Measurements from ENCODE around the gene SIL1.

The SIL1 gene

DNA sequence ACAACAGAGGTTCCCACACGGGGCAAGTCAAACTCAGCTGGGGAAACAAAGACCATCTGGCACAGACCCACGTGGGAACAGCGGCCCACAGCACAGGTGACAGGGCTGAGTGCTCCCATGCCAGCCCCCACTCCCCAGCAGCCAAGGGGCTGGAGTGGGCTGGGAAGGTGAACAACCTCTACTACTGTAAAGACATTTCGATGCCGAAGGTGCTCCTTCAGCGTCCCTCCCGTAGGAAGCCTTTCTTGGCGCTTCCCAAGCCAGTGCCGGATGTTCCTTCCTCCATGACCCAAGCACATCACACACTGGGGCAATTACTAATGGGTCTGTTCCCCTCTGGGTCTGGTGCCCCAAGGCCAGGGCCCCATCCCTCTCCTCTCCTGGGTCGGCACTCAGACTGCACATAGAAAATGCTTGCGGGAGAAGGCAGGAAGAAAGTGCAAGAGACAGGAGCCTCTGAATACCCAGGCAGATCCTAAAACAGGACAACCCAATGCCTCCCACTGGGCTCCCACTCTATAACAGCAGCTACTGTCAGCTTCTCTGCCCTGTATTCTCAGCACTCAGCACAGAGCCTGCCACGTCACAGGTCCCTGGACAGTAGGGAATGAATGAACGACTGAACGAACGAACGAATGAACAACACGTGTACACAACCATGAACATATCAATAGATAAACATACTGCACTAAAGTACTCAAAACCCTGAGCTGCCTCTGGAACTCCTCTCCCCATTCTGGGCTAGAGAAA is 246.0 kb downstream of the SIL1 start:
- TF ChIP-seq EP300 (IDR thresholded peaks at IDR 0.05; ENCODE audit: borderline replicate concordance) (no peak), TEAD4 (IDR thresholded peaks at IDR 0.05) (no peak), EGR1 (IDR thresholded peaks at IDR 0.05) (no peak), ZBTB7A (IDR thresholded peaks at IDR 0.05; ENCODE audit: low read depth) (no peak), NFIC (IDR thresholded peaks at IDR 0.05) (no peak), FOXM1 (IDR thresholded peaks at IDR 0.05; ENCODE audit: borderline replicate concordance, low read depth) (no peak), CREB1 (IDR thresholded peaks at IDR 0.05; ENCODE audit: low read depth) (no peak), RAD21 (IDR thresholded peaks at IDR 0.05; ENCODE audit: low read depth) (no peak), YY1 (IDR thresholded peaks at IDR 0.05; ENCODE audit: low read depth) (no peak), TCF12 (IDR thresholded peaks at IDR 0.05; ENCODE audit: low read depth) (no peak), TAF1 (IDR thresholded peaks at IDR 0.05; ENCODE audit: low read depth) (no peak), CEBPB (IDR thresholded peaks at IDR 0.05) (no peak)
- TF ChIP-seq, protein P1, sequence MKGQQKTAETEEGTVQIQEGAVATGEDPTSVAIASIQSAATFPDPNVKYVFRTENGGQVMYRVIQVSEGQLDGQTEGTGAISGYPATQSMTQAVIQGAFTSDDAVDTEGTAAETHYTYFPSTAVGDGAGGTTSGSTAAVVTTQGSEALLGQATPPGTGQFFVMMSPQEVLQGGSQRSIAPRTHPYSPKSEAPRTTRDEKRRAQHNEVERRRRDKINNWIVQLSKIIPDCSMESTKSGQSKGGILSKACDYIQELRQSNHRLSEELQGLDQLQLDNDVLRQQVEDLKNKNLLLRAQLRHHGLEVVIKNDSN (IDR thresholded peaks at IDR 0.05), result no peak
- TF ChIP-seq, protein P2, sequence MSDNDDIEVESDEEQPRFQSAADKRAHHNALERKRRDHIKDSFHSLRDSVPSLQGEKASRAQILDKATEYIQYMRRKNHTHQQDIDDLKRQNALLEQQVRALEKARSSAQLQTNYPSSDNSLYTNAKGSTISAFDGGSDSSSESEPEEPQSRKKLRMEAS (IDR thresholded peaks at IDR 0.05), result no peak
- TF ChIP-seq, protein P3, sequence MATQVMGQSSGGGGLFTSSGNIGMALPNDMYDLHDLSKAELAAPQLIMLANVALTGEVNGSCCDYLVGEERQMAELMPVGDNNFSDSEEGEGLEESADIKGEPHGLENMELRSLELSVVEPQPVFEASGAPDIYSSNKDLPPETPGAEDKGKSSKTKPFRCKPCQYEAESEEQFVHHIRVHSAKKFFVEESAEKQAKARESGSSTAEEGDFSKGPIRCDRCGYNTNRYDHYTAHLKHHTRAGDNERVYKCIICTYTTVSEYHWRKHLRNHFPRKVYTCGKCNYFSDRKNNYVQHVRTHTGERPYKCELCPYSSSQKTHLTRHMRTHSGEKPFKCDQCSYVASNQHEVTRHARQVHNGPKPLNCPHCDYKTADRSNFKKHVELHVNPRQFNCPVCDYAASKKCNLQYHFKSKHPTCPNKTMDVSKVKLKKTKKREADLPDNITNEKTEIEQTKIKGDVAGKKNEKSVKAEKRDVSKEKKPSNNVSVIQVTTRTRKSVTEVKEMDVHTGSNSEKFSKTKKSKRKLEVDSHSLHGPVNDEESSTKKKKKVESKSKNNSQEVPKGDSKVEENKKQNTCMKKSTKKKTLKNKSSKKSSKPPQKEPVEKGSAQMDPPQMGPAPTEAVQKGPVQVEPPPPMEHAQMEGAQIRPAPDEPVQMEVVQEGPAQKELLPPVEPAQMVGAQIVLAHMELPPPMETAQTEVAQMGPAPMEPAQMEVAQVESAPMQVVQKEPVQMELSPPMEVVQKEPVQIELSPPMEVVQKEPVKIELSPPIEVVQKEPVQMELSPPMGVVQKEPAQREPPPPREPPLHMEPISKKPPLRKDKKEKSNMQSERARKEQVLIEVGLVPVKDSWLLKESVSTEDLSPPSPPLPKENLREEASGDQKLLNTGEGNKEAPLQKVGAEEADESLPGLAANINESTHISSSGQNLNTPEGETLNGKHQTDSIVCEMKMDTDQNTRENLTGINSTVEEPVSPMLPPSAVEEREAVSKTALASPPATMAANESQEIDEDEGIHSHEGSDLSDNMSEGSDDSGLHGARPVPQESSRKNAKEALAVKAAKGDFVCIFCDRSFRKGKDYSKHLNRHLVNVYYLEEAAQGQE (IDR thresholded peaks at IDR 0.05; ENCODE audit: low read depth), result no peak

DNA sequence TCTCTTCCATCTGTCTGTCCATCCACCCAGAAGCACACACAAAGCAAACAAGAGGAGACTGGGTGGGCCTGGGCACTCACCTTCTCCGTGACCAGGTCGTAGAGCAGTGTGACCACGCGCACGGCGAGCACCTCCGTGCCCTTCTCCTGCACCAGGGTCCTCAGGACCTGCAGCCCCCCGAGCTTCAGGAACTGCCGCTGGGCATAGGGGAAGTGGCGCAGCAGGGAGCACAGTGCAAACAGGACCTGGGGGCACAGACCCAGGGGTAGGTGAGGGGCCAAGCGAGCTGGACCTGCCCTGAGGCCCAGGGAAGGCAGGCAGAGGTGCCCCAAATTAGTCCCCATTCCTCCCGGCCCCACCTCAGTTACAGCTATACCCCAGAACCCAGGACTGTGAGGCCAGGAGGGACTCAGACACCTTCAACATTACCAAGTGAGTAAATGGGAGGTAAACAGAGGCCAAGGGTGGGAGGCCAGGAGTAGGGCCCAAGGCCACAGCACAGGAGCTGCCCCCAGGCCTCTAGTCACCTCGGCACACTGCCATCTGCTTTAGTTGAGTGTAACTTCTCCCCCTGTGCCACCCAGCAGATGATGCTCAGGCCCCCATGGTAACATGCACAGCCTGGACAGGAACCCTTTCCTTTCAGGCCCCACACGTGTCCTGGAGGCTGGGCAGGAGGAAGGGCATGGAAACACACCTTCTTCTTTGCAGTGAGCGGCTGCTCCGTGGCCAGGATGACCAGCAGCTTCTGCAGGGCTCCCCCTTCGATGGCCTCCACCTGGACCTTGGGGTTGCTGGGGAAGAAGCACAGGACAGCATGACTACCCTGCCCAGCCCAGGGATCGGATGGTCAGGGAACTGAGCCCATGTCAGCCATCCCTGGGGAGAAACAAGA is 246.8 kb downstream of the SIL1 start:
- no peak for TF ChIP-seq EP300 (IDR thresholded peaks at IDR 0.05; ENCODE audit: borderline replicate concordance)
- TF ChIP-seq TCF12 (IDR thresholded peaks at IDR 0.05; ENCODE audit: low read depth), result no peak
- TF ChIP-seq CEBPB (IDR thresholded peaks at IDR 0.05), result no peak
- TF ChIP-seq ZBTB7A (IDR thresholded peaks at IDR 0.05; ENCODE audit: low read depth), result no peak

DNA sequence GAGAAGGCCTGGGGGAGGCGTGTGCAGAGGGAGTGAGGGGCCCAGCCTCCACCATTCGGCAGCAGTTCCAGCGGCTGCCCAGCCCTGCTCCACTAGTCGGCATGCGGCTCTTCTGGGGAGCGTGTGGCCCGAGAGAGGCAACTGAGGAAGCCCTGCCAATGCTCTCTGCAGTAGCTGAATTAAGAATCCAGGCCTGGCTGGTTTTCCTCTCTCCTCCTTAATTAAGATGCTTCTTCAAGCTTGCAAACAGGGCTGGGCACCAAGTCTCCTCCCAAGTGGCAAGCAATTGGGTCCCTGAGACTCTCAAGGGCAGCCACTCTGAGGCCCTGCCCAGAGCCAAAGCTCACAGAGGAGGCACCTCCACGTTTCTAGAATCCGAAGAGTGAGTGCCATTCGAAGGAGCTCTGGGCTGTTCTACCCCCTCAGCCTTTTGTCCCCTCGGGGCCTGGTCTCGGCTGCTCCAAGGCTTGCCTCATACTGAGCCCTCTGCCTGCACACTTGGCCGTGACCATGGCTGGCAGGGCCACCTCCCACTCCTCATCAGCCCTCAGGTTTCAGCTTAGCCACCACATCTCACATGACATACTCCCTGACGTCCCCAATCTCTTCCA is 247.6 kb downstream of the SIL1 start:
- TF ChIP-seq EP300 (IDR thresholded peaks at IDR 0.05; ENCODE audit: borderline replicate concordance), result no peak
- TF ChIP-seq CREB1 (IDR thresholded peaks at IDR 0.05; ENCODE audit: low read depth), result no peak
- TF ChIP-seq TEAD4 (IDR thresholded peaks at IDR 0.05), result no peak
- TF ChIP-seq EGR1 (IDR thresholded peaks at IDR 0.05), result no peak
- TF ChIP-seq, protein P1 (IDR thresholded peaks at IDR 0.05), result no peak
- no peak for TF ChIP-seq YY1 (IDR thresholded peaks at IDR 0.05; ENCODE audit: low read depth)
- TF ChIP-seq CEBPB (IDR thresholded peaks at IDR 0.05), result no peak
- no peak for TF ChIP-seq NFIC (IDR thresholded peaks at IDR 0.05)
- no peak for TF ChIP-seq RAD21 (IDR thresholded peaks at IDR 0.05; ENCODE audit: low read depth)
- TF ChIP-seq ZBTB7A (IDR thresholded peaks at IDR 0.05; ENCODE audit: low read depth), result no peak

DNA sequence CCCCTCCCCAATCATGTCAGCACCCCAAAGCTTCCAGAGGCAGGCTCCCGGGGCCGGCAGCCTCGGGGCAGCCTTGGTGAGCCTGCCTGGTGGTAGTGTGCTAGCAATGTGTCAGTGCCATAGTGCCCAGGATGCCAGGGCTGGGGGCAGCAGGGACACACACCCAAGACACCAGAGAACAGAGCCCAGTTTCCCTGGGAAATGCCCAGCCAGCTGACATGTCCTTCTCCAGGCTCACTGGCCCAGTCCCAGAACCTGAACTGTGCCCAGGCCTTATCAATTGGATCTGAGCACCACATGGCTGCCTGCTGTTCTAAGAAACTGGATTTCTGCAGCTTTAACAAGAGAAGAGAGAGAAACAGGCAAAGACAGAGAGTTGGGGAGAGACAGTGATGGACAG is 248.2 kb downstream of the SIL1 start:
- TF ChIP-seq, protein P3 (IDR thresholded peaks at IDR 0.05; ENCODE audit: low read depth), result no peak
- no peak for TF ChIP-seq CEBPB (IDR thresholded peaks at IDR 0.05)
- TF ChIP-seq CREB1 (IDR thresholded peaks at IDR 0.05; ENCODE audit: low read depth), result no peak
- TF ChIP-seq TEAD4 (IDR thresholded peaks at IDR 0.05), result no peak
- TF ChIP-seq TAF1 (IDR thresholded peaks at IDR 0.05; ENCODE audit: low read depth), result no peak
- no peak for TF ChIP-seq RAD21 (IDR thresholded peaks at IDR 0.05; ENCODE audit: low read depth)
- TF ChIP-seq TCF12 (IDR thresholded peaks at IDR 0.05; ENCODE audit: low read depth), result no peak
- no peak for TF ChIP-seq EGR1 (IDR thresholded peaks at IDR 0.05)
- TF ChIP-seq, protein P2 (IDR thresholded peaks at IDR 0.05), result no peak
- TF ChIP-seq NFIC (IDR thresholded peaks at IDR 0.05), result no peak
- TF ChIP-seq, protein P1 (IDR thresholded peaks at IDR 0.05), result no peak
